ENCODE measurements around the gene F2R.
"Not testable (repeated sequence)": the region's sequence is repeated elsewhere in the genome, so short reads cannot be mapped to it uniquely, and the experiment has no call there.

Gene F2R

DNA sequence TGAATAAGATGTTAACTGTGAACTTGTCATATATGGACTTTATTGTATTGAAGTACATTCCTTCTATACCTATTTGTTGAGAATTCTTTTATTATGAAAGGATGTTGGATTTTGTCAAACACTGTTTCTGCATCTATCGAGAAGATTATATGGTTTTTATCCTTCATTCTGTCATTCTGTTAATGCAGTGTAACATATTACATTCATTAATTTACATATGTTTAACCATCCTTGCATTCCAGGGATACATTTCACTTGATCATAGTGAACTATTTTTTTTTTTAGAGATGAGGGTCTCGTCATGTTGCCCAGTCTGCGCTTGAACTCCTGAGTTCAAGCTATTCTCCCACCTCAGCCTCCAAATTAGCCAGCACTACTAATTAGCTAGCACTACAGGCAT lies 48.4 kb downstream of the F2R start:
- H3K36me3 ChIP-seq (replicated peaks in 1 of 2; ENCODE audit: control insufficient read depth in 2 of 2, insufficient read depth in 2 of 2, low read length in 2 of 2) = no peaks in the 10 kb centered on the region
- H2BK12ac ChIP-seq (ENCODE audit: low read length) = no peak overlapping the region
- no peak overlapping the region for H2BK15ac ChIP-seq (ENCODE audit: low read length)
- no peak overlapping the region for H3K9ac ChIP-seq (ENCODE audit: low read depth, low read length, poor library complexity)
- no peak overlapping the region for H3K14ac ChIP-seq (ENCODE audit: low read length)
- H3K23ac ChIP-seq (ENCODE audit: low read depth, low read length, poor library complexity) = no peak overlapping the region
- no peak overlapping the region for H3K4me2 ChIP-seq (ENCODE audit: insufficient read depth, low read length, poor library complexity, severe bottlenecking)
- no peak overlapping the region for H3K18ac ChIP-seq (ENCODE audit: low read length)
- peaks cover 0 to 6% (median 0%) of the 10 kb centered on the region in 3 experiments for H3K27me3 ChIP-seq (ENCODE audit: control insufficient read depth in 3 of 3, insufficient read depth in 3 of 3, low read depth in 1 of 3, low read length in 3 of 3)
- no CpG with 5 or more reads among the region's 3 CpGs for WGBS, 2 donors (ENCODE audit: extremely low coverage in 2 of 2, insufficient read length in 2 of 2, insufficient replicate concordance in 1 of 2)
- peaks cover 0 to 8% of the 10 kb centered on the region in 2 donors for H3K4me1 ChIP-seq (ENCODE audit: control insufficient read depth in 2 of 2, insufficient read depth in 1 of 2, low read depth in 1 of 2, low read length in 2 of 2)
- no peak overlapping the region for H2AK5ac ChIP-seq (ENCODE audit: low read depth, low read length)
- H3K79me1 ChIP-seq (ENCODE audit: low read depth, low read length) = no peaks in the 10 kb centered on the region
- H4K91ac ChIP-seq (ENCODE audit: low read depth, low read length, poor library complexity) = no peak overlapping the region
- H3K27ac ChIP-seq (replicated peaks; ENCODE audit: low read length) = no peak overlapping the region
- no peak overlapping the region for H3K4ac ChIP-seq (ENCODE audit: low read length)
- H3K4me3 ChIP-seq (ENCODE audit: low read length in 2 of 2) = no peak overlapping the region
- no peak overlapping the region for H2BK120ac ChIP-seq (ENCODE audit: low read depth, low read length)
- H3K9me3 ChIP-seq (replicated peaks in 1 of 2; ENCODE audit: control insufficient read depth in 2 of 2, insufficient read depth in 1 of 2, low read depth in 1 of 2, low read length in 2 of 2) = peaks cover 3% of the 10 kb centered on the region in 2 donors
- H2AFZ ChIP-seq (ENCODE audit: low read length) = no peak overlapping the region
- no peak overlapping the region for H4K8ac ChIP-seq (ENCODE audit: low read depth, low read length)
- DNase-seq (ENCODE audit: low spot score) = no peak
- H2BK5ac ChIP-seq (ENCODE audit: low read length) = no peak overlapping the region

DNA sequence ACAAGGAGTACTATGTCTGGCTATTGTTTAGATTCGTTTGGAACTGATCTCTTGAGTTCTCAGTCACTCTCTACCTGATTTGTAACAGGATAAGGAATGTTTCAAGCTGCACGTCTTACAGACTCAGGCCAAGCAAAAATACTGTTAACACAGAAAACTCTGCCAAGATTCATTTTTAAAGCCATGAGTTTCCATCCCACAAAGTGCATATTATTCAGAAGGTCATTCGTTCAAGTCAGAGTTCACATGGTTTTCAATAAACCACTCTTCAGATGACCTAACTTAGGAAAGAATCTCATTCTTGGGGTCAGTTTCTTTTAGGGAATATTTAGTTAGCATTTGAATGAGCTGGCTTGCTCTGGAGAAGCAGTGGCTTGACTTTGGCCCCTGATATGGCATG lies 49.3 kb downstream of the F2R start:
- Histone ChIP-seq H2BK15ac (ENCODE audit: low read length) (no peak overlapping the region), H4K8ac (ENCODE audit: low read depth, low read length) (no peak overlapping the region), H3K9ac (ENCODE audit: low read depth, low read length, poor library complexity) (no peak overlapping the region), H3K36me3 (replicated peaks in 1 of 2; ENCODE audit: control insufficient read depth in 2 of 2, insufficient read depth in 2 of 2, low read length in 2 of 2) (no peaks in the 10 kb centered on the region), H3K14ac (ENCODE audit: low read length) (no peak overlapping the region), H4K91ac (ENCODE audit: low read depth, low read length, poor library complexity) (no peak overlapping the region), H3K79me1 (ENCODE audit: low read depth, low read length) (no peaks in the 10 kb centered on the region), H2BK5ac (ENCODE audit: low read length) (no peak overlapping the region), H3K23ac (ENCODE audit: low read depth, low read length, poor library complexity) (no peak overlapping the region), H2AFZ (ENCODE audit: low read length) (no peak overlapping the region), H2AK5ac (ENCODE audit: low read depth, low read length) (no peak overlapping the region), H3K4me1 (ENCODE audit: control insufficient read depth in 2 of 2, insufficient read depth in 1 of 2, low read depth in 1 of 2, low read length in 2 of 2) (peaks cover 0 to 8% of the 10 kb centered on the region in 2 donors), H3K4me2 (ENCODE audit: insufficient read depth, low read length, poor library complexity, severe bottlenecking) (no peak overlapping the region), H3K9me3 (replicated peaks in 1 of 2; ENCODE audit: control insufficient read depth in 2 of 2, insufficient read depth in 1 of 2, low read depth in 1 of 2, low read length in 2 of 2) (peaks cover 1 to 3% of the 10 kb centered on the region in 2 donors), H3K27me3 (ENCODE audit: control insufficient read depth in 3 of 3, insufficient read depth in 3 of 3, low read depth in 1 of 3, low read length in 3 of 3) (peaks cover 0 to 6% (median 0%) of the 10 kb centered on the region in 3 experiments), H3K4me3 (ENCODE audit: low read length in 2 of 2) (no peak overlapping the region), H2BK12ac (ENCODE audit: low read length) (no peak overlapping the region), H2BK120ac (ENCODE audit: low read depth, low read length) (no peak overlapping the region), H3K18ac (ENCODE audit: low read length) (no peak overlapping the region), H3K4ac (ENCODE audit: low read length) (no peak overlapping the region), H3K27ac (replicated peaks; ENCODE audit: low read length) (no peak overlapping the region)
- DNase-seq (ENCODE audit: low spot score) = no peak
- no CpG with 5 or more reads among the region's 3 CpGs for WGBS, 2 donors (ENCODE audit: extremely low coverage in 2 of 2, insufficient read length in 2 of 2, insufficient replicate concordance in 1 of 2)

DNA sequence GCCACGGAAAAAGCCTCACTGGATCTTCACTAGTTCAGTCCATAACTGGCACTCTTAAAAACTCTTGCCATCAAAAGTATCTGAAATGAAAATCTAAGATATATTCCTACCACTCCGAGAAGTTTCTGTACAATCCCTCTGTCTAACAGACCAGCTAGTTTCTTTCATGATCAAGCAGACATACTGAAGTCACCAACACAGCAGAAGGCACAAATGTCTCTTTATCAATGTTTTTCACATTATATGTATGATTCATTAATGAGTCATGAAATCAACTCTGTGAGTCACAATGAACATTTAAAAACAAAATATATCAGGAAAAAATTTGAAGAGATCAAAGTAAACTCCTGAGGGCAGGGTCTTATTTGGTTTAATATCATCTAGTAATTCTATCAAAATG lies 50.8 kb downstream of the F2R start:
- H2BK5ac ChIP-seq (ENCODE audit: low read length) = no peak overlapping the region
- H2BK120ac ChIP-seq (ENCODE audit: low read depth, low read length) = no peak overlapping the region
- no peak overlapping the region for H3K14ac ChIP-seq (ENCODE audit: low read length)
- no peak overlapping the region for H4K91ac ChIP-seq (ENCODE audit: low read depth, low read length, poor library complexity)
- no peaks in the 10 kb centered on the region for H3K36me3 ChIP-seq (replicated peaks in 1 of 2; ENCODE audit: control insufficient read depth in 2 of 2, insufficient read depth in 2 of 2, low read length in 2 of 2)
- no peak overlapping the region for H2AK5ac ChIP-seq (ENCODE audit: low read depth, low read length)
- H3K9me3 ChIP-seq (replicated peaks in 1 of 2; ENCODE audit: control insufficient read depth in 2 of 2, insufficient read depth in 1 of 2, low read depth in 1 of 2, low read length in 2 of 2) = peaks cover 1 to 3% of the 10 kb centered on the region in 2 donors
- H3K18ac ChIP-seq (ENCODE audit: low read length) = no peak overlapping the region
- no peak overlapping the region for H4K8ac ChIP-seq (ENCODE audit: low read depth, low read length)
- H2BK12ac ChIP-seq (ENCODE audit: low read length) = no peak overlapping the region
- peaks cover 0 to 8% of the 10 kb centered on the region in 2 donors for H3K4me1 ChIP-seq (ENCODE audit: control insufficient read depth in 2 of 2, insufficient read depth in 1 of 2, low read depth in 1 of 2, low read length in 2 of 2)
- H3K27ac ChIP-seq (replicated peaks; ENCODE audit: low read length) = no peak overlapping the region
- no peaks in the 10 kb centered on the region for H3K79me1 ChIP-seq (ENCODE audit: low read depth, low read length)
- no peak for DNase-seq (ENCODE audit: low spot score)
- WGBS, 2 donors (ENCODE audit: extremely low coverage in 2 of 2, insufficient read length in 2 of 2, insufficient replicate concordance in 1 of 2) = no CpG with 5 or more reads among the region's 2 CpGs
- H3K4me3 ChIP-seq (ENCODE audit: low read length in 2 of 2) = no peak overlapping the region
- no peak overlapping the region for H2AFZ ChIP-seq (ENCODE audit: low read length)
- peaks cover 0 to 6% (median 0%) of the 10 kb centered on the region in 3 experiments for H3K27me3 ChIP-seq (ENCODE audit: control insufficient read depth in 3 of 3, insufficient read depth in 3 of 3, low read depth in 1 of 3, low read length in 3 of 3)
- H2BK15ac ChIP-seq (ENCODE audit: low read length) = no peak overlapping the region
- H3K23ac ChIP-seq (ENCODE audit: low read depth, low read length, poor library complexity) = no peak overlapping the region
- H3K9ac ChIP-seq (ENCODE audit: low read depth, low read length, poor library complexity) = no peak overlapping the region
- no peak overlapping the region for H3K4ac ChIP-seq (ENCODE audit: low read length)
- H3K4me2 ChIP-seq (ENCODE audit: insufficient read depth, low read length, poor library complexity, severe bottlenecking) = no peak overlapping the region

DNA sequence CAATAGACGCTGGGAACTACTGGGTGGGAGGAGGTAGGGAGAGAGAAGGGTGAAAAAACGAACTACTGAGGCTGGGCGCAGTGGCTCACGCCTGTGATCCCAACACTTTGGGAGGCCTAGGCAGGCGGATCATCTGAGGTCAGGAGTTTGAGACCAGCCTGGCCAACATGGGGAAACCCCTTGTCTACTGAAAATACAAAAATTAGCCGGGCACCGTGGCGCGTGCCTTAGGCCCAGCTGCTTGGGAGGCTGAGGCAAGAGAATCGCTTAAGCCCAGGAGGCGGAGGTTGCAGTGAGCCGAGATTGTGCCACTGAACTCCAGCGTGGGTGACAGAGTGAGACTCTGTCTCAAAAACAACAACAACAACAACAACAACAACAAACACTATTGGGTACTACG lies 55.1 kb downstream of the F2R start:
- not testable (repeated sequence) for H4K91ac ChIP-seq (ENCODE audit: low read depth, low read length, poor library complexity); H2BK120ac ChIP-seq (ENCODE audit: low read depth, low read length); DNase-seq (ENCODE audit: low spot score); H2BK15ac ChIP-seq (ENCODE audit: low read length); H3K4me1 ChIP-seq (ENCODE audit: control insufficient read depth in 2 of 2, insufficient read depth in 1 of 2, low read depth in 1 of 2, low read length in 2 of 2); H3K9ac ChIP-seq (ENCODE audit: low read depth, low read length, poor library complexity); H3K4me2 ChIP-seq (ENCODE audit: insufficient read depth, low read length, poor library complexity, severe bottlenecking); H2AFZ ChIP-seq (ENCODE audit: low read length); H3K4me3 ChIP-seq (ENCODE audit: low read length in 2 of 2); H3K4ac ChIP-seq (ENCODE audit: low read length); H3K27me3 ChIP-seq (ENCODE audit: control insufficient read depth in 3 of 3, insufficient read depth in 3 of 3, low read depth in 1 of 3, low read length in 3 of 3); H3K27ac ChIP-seq (replicated peaks; ENCODE audit: low read length); H3K9me3 ChIP-seq (replicated peaks in 1 of 2; ENCODE audit: control insufficient read depth in 2 of 2, insufficient read depth in 1 of 2, low read depth in 1 of 2, low read length in 2 of 2); H3K79me1 ChIP-seq (ENCODE audit: low read depth, low read length); H3K23ac ChIP-seq (ENCODE audit: low read depth, low read length, poor library complexity); H2BK5ac ChIP-seq (ENCODE audit: low read length); H2BK12ac ChIP-seq (ENCODE audit: low read length); H3K36me3 ChIP-seq (replicated peaks in 1 of 2; ENCODE audit: control insufficient read depth in 2 of 2, insufficient read depth in 2 of 2, low read length in 2 of 2); H2AK5ac ChIP-seq (ENCODE audit: low read depth, low read length); H3K14ac ChIP-seq (ENCODE audit: low read length); H3K18ac ChIP-seq (ENCODE audit: low read length); H4K8ac ChIP-seq (ENCODE audit: low read depth, low read length)
- no CpG with 5 or more reads among the region's 14 CpGs for WGBS, 2 donors (ENCODE audit: extremely low coverage in 2 of 2, insufficient read length in 2 of 2, insufficient replicate concordance in 1 of 2)
